K562 (cell line): Measurements from ENCODE around the gene DVL2. TPM values are rescaled to one million over a fixed set of nuclear protein-coding genes. Genes with fewer than 3 reads are reported as not detected.

Experiments
- ARID3A ChIP-seq: IDR thresholded peaks from 2 replicates; pipeline ENCODE4 v1.6.1; 2012; ENCODE audit warnings: low read depth, low read length, improper control_type of control experiment, borderline replicate concordance
- ARID4B ChIP-seq: sonication (generic); formaldehyde crosslinking; IDR thresholded peaks from 2 replicates; pipeline ENCODE4 v1.8.0; 2022; ENCODE audit warnings: mild to moderate bottlenecking, missing genetic modification reagents
- EGR1 ChIP-seq: fragments of 450-650 bp; conservative IDR thresholded peaks from 2 replicates; pipeline ENCODE4 v1.6.1; 2017; ENCODE audit warnings: mild to moderate bottlenecking
- GTF2A2 ChIP-seq: IDR thresholded peaks from 2 replicates; pipeline ENCODE4 v1.6.1; 2016; ENCODE audit warnings: mild to moderate bottlenecking, missing genetic modification characterization, missing compliant biosample characterization
- HNRNPH1 ChIP-seq: fragments of 200-400 bp; formaldehyde crosslinking; optimal IDR thresholded peaks from 2 replicates; pipeline ENCODE3; 2017; ENCODE audit warnings: low read depth, mild to moderate bottlenecking, low read length, moderate library complexity
- NRF1 ChIP-seq, 2 experiments: fragments of 450-650 bp; IDR thresholded peaks in 1 of 2; conservative IDR thresholded peaks in 1 of 2; 2 replicates each; pipeline ENCODE4 v1.6.1; 2014; ENCODE audit warnings: mild to moderate bottlenecking in 2 of 2
- TCF7L2 ChIP-seq: fragments of 150-350 bp; IDR thresholded peaks from 2 replicates; pipeline ENCODE4 v1.6.1; 2016; ENCODE audit warnings: low read depth, mild to moderate bottlenecking, low read length, moderate library complexity
- USF1 ChIP-seq: sonication (generic); formaldehyde crosslinking; IDR thresholded peaks from 2 replicates; pipeline ENCODE4 v1.9.0; 2022; ENCODE audit warnings: mild to moderate bottlenecking, missing genetic modification reagents
- VEZF1 ChIP-seq: fragments of 200-800 bp; sonication (Bioruptor generic); IDR thresholded peaks from 2 replicates; pipeline ENCODE4 v1.6.1; 2017; ENCODE audit warnings: missing genetic modification characterization, missing compliant biosample characterization
- ZFP30 ChIP-seq: fragments of 250-450 bp; sonication (Bioruptor Pico); IDR thresholded peaks from 2 replicates; pipeline ENCODE4 v1.8.0; 2022; ENCODE audit warnings: moderate library complexity, mild to moderate bottlenecking, inconsistent platforms, borderline replicate concordance
- ZFX ChIP-seq: sonication (generic); formaldehyde crosslinking; IDR thresholded peaks from 2 replicates; pipeline ENCODE4 v1.8.0; 2022; ENCODE audit warnings: mild to moderate bottlenecking, missing genetic modification reagents, moderate library complexity
- ZNF23 ChIP-seq: fragments of 250-450 bp; sonication (Bioruptor Pico); IDR thresholded peaks from 2 replicates; pipeline ENCODE4 v1.4.0; 2020; ENCODE audit warnings: mild to moderate bottlenecking
- ZNF766 ChIP-seq: fragments of 200-800 bp; sonication (Bioruptor generic); conservative IDR thresholded peaks from 2 replicates; pipeline ENCODE4 v1.6.1; 2016; ENCODE audit warnings: missing genetic modification characterization, missing compliant biosample characterization
- polyA plus RNA-seq, 8 experiments: library from polyadenylated mRNA; depleted of rRNA in 4 of 8; stranded (reverse) in 5 of 8; unstranded in 3 of 8; fragments of >200 nt; fragmentation: Nextera tagmentation in 2 of 8; fragmentation: Illumina TruSeq in 1 of 8; extraction: Ambion mirVana in 2 of 8; extraction: Trizol in 1 of 8; gene quantifications; 2 replicates each; pipeline versions ENCODE4 v1.2.1 to v1.2.3, GENCODE V29; 2011 to 2014; ENCODE audit warnings: inconsistent platforms in 1 of 8, missing spikeins in 1 of 8
- total RNA-seq, 7 experiments: library from RNA; depleted of rRNA in 6 of 7; stranded (reverse); fragments of >200 nt in 6 of 7; fragmentation: Illumina TruSeq in 2 of 7; extraction: Trizol in 2 of 7; gene quantifications; 2 replicates each; pipeline versions ENCODE4 v1.2.1 to v1.2.3, GENCODE V29; 2011 to 2021; ENCODE audit warnings: low replicate concordance in 1 of 7

Gene DVL2
- total and polyA plus RNA-seq, 9 of the 15 experiments (the other 6 are each of a cell fraction or from before 2014, with no cell fraction given): 1.3 to 49.5 (median 24.3) TPM

- no peak for TF ChIP-seq ARID3A
- no peak for TF ChIP-seq GTF2A2 (tag)
- no peak for TF ChIP-seq HNRNPH1
- TF ChIP-seq ARID4B: 0 out of 2 replicates have a peak, but pooled peaks have one; percentile 4
- no peak for TF ChIP-seq TCF7L2
- no peak for TF ChIP-seq ZNF23 (CRISPR knock-in tag)
- peak; percentile 50 for TF ChIP-seq EGR1
- TF ChIP-seq ZNF766 (CRISPR knock-in tag): no peak
- TF ChIP-seq ZFX (CRISPR knock-in tag): peak; percentile 52; the same call in 1 of the 2 replicates
- TF ChIP-seq USF1 (CRISPR knock-in tag): no peak
- TF ChIP-seq NRF1 (conservative IDR thresholded peaks at IDR 0.05 in 1 of 2, IDR thresholded peaks at IDR 0.05 in 1 of 2): peak in 1 of 2 experiments; percentile 23; a peak in 1 of 4 replicates
- TF ChIP-seq ZFP30: no peak
- TF ChIP-seq VEZF1 (CRISPR knock-in tag): peak; percentile 54
These were observed 56.9 kb downstream of the DVL2 start (continued) for GRCh38 chr17:7177191-7177953.
